PC-9 (cell line): ENCODE results near the gene DNM3. TPM values are rescaled to one million over a fixed set of nuclear protein-coding genes. Genes with fewer than 3 reads are reported as not detected.

Experiments
- BruUV-seq: library from RNA; stranded (reverse); fragments of 400-500 nt; replicated peaks from 2 replicates; lab custom pipeline; 2021; lab: Mats Ljungman, UMichigan
- CTCF ChIA-PET: fragments of 300-600 bp; sonication (Branson Sonifier 250); formaldehyde crosslinking; loops from one replicate; lab custom pipeline; 2022; ENCODE audit warnings: antibody characterized with exemption; lab: Charles Lee
- POLR2A ChIA-PET: fragments of 300-600 bp; sonication (Branson Sonifier 250); formaldehyde crosslinking; loops from one replicate; lab custom pipeline; 2022; ENCODE audit warnings: antibody characterized with exemption; ENCODE audit not compliant: unreplicated experiment; lab: Charles Lee
- DNase-seq, 2 experiments: peaks; one replicate each; pipeline versions ENCODE4 v3.0.0 to v3.0.0-alpha.2; 2015 to 2022; ENCODE audit warnings: mixed read lengths in 1 of 2
- H2AFZ ChIP-seq: fragments of 200-600 bp; sonication (generic); 2 replicates; pipeline ENCODE4 v1.8.1; 2017; ENCODE audit warnings: antibody characterized with exemption
- H3F3A ChIP-seq: fragments of 200-600 bp; sonication (generic); 2 replicates; pipeline ENCODE4 v1.8.1; 2017; ENCODE audit warnings: antibody characterized with exemption, mild to moderate bottlenecking, low read depth; ENCODE audit not compliant: insufficient read depth
- H3K27ac ChIP-seq: fragments of 200-600 bp; sonication (generic); 2 replicates; pipeline ENCODE4 v1.6.1; 2016; ENCODE audit warnings: mixed run types
- H3K27me3 ChIP-seq: fragments of 200-600 bp; sonication (generic); 2 replicates; pipeline ENCODE4 v1.6.1; 2016; ENCODE audit warnings: low read depth, mixed run types; ENCODE audit not compliant: insufficient read depth
- H3K36me3 ChIP-seq: fragments of 200-600 bp; sonication (generic); 2 replicates; pipeline ENCODE4 v1.6.1; 2016; ENCODE audit warnings: low read depth, mixed run types
- H3K4me1 ChIP-seq: fragments of 200-600 bp; sonication (generic); replicated peaks from 2 replicates; pipeline ENCODE4 v1.6.1; 2016; ENCODE audit warnings: mixed run types; ENCODE audit not compliant: insufficient read depth
- H3K4me2 ChIP-seq: fragments of 200-600 bp; sonication (generic); 2 replicates; pipeline ENCODE4 v1.6.1; 2017; ENCODE audit warnings: mixed run types
- H3K4me3 ChIP-seq: fragments of 200-600 bp; sonication (generic); 2 replicates; pipeline ENCODE4 v1.6.1; 2016; ENCODE audit warnings: mixed run types
- H3K79me2 ChIP-seq: fragments of 200-600 bp; sonication (generic); 2 replicates; pipeline ENCODE4 v1.6.1; 2017; ENCODE audit warnings: low read depth, mixed run types
- H3K9me2 ChIP-seq: fragments of 200-600 bp; sonication (generic); 2 replicates; pipeline ENCODE4 v1.8.1; 2017; ENCODE audit warnings: mild to moderate bottlenecking; ENCODE audit not compliant: insufficient read depth
- H3K9me3 ChIP-seq: fragments of 200-600 bp; sonication (generic); 2 replicates; pipeline ENCODE4 v1.8.1; 2016; ENCODE audit warnings: low read depth; ENCODE audit not compliant: insufficient read depth
- H4K20me1 ChIP-seq: fragments of 200-600 bp; sonication (generic); 2 replicates; pipeline ENCODE4 v1.8.1; 2017; ENCODE audit not compliant: insufficient read depth
- EZH2 ChIP-seq: fragments of 200-600 bp; sonication (generic); IDR thresholded peaks from 2 replicates; pipeline ENCODE4 v1.8.0; 2017; ENCODE audit warnings: antibody characterized with exemption, low read depth
- intact Hi-C: fragments of 100-400 bp; cut with micrococcal nuclease; formaldehyde crosslinking; loops from one replicate; pipeline ENCODE4 v1.10.0; 2022; ENCODE audit not compliant: unreplicated experiment
- total RNA-seq: library from RNA; stranded (reverse); gene quantifications from 2 replicates; pipeline ENCODE4 v1.2.3, GENCODE V29; 2021
- TF ChIP-seq, protein P1 (sequence below): fragments of 200-600 bp; sonication (generic); conservative IDR thresholded peaks from 2 replicates; pipeline ENCODE4 v1.6.1; 2017; ENCODE audit warnings: mixed run types, antibody characterized with exemption, mild to moderate bottlenecking, moderate library complexity

The DNM3 gene
- total RNA-seq, 1 experiment from 2014 or later = 1.7 TPM

- POLR2A ChIA-PET = no interaction called here
- H3K79me2 ChIP-seq = no peaks in the 10 kb centered on the region
- no peak overlapping the region for H2AFZ ChIP-seq
- H3K27me3 ChIP-seq = no peaks in the 10 kb centered on the region
- no TSS peak for BruUV-seq
- H4K20me1 ChIP-seq = no peaks in the 10 kb centered on the region
- H3K36me3 ChIP-seq = no peaks in the 10 kb centered on the region
- H3K4me3 ChIP-seq = no peak overlapping the region
- H3K9me3 ChIP-seq = no peaks in the 10 kb centered on the region
- intact Hi-C loops = loop anchor here (5.0 kb wide), 1 partner anchor 303 kb away; no protein-coding TSS in a partner anchor
- TF ChIP-seq, protein P1, sequence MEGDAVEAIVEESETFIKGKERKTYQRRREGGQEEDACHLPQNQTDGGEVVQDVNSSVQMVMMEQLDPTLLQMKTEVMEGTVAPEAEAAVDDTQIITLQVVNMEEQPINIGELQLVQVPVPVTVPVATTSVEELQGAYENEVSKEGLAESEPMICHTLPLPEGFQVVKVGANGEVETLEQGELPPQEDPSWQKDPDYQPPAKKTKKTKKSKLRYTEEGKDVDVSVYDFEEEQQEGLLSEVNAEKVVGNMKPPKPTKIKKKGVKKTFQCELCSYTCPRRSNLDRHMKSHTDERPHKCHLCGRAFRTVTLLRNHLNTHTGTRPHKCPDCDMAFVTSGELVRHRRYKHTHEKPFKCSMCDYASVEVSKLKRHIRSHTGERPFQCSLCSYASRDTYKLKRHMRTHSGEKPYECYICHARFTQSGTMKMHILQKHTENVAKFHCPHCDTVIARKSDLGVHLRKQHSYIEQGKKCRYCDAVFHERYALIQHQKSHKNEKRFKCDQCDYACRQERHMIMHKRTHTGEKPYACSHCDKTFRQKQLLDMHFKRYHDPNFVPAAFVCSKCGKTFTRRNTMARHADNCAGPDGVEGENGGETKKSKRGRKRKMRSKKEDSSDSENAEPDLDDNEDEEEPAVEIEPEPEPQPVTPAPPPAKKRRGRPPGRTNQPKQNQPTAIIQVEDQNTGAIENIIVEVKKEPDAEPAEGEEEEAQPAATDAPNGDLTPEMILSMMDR = no peak
- TF ChIP-seq EZH2 = no peak
- H3K4me2 ChIP-seq = no peak overlapping the region
- no peaks in the 10 kb centered on the region for H3F3A ChIP-seq
- no peaks in the 10 kb centered on the region for H3K4me1 ChIP-seq
- CTCF ChIA-PET = no interaction called here
- no peaks in the 10 kb centered on the region for H3K9me2 ChIP-seq
- no peak overlapping the region for H3K27ac ChIP-seq
- DNase-seq = no peak
Measured at GRCh38 chr1:172395576-172395975, 554.3 kb downstream of the DNM3 start.

GRCh38 chr1:172397221-172397620 lies 555.9 kb downstream of the DNM3 start:
- no peak overlapping the region for H2AFZ ChIP-seq
- H3K9me3 ChIP-seq = no peaks in the 10 kb centered on the region
- H3K9me2 ChIP-seq = no peaks in the 10 kb centered on the region
- no peak overlapping the region for H3K27ac ChIP-seq
- no TSS peak for BruUV-seq
- no peak for DNase-seq
- H3K79me2 ChIP-seq = no peaks in the 10 kb centered on the region
- no peaks in the 10 kb centered on the region for H4K20me1 ChIP-seq
- no peaks in the 10 kb centered on the region for H3K4me1 ChIP-seq
- no peak overlapping the region for H3K4me3 ChIP-seq
- intact Hi-C loops = loop anchor here (5.0 kb wide), 1 partner anchor 305 kb away; no protein-coding TSS in a partner anchor
- ChIA-PET POLR2A (no interaction called here), CTCF (no interaction called here)
- no peaks in the 10 kb centered on the region for H3K27me3 ChIP-seq
- no peaks in the 10 kb centered on the region for H3K36me3 ChIP-seq
- no peak for TF ChIP-seq EZH2
- TF ChIP-seq, protein P1 = no peak
- no peaks in the 10 kb centered on the region for H3F3A ChIP-seq
- no peak overlapping the region for H3K4me2 ChIP-seq

DNA sequence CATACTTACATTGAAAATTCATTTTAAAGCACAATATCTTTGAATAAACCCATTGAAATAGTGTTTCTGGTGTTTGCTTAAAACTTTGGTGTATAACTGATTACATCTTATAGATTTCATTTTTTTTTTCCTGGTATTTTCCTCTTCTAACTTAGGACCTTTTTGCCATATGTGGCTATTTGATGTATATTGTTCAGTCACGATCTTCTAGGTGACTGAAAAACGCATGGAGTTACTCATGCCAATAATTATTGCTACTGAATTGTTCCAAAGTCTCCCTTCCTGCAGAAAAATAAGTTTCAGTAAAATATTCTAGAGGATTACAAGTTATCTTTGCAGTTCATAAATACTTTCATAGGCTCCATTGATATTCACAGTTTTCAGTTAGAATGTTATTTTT lies 556.3 kb downstream of the DNM3 start:
- no peaks in the 10 kb centered on the region for H3K79me2 ChIP-seq
- no peaks in the 10 kb centered on the region for H3K9me3 ChIP-seq
- H2AFZ ChIP-seq = no peak overlapping the region
- intact Hi-C loops = loop anchor here (2.0 to 5.0 kb wide), 3 partner anchors 41 to 305 kb away; no protein-coding TSS in a partner anchor
- ChIA-PET POLR2A (no interaction called here), CTCF (interaction anchor here (0.6 kb wide), 1 partner anchor 401 kb away, joined by 3 read pairs; no protein-coding TSS in a partner anchor)
- no peaks in the 10 kb centered on the region for H3K36me3 ChIP-seq
- no peak for TF ChIP-seq EZH2
- TF ChIP-seq, protein P1 = no peak
- H3K27me3 ChIP-seq = no peaks in the 10 kb centered on the region
- H3K9me2 ChIP-seq = no peaks in the 10 kb centered on the region
- H3K4me2 ChIP-seq = no peak overlapping the region
- no peaks in the 10 kb centered on the region for H3K4me1 ChIP-seq
- no peak overlapping the region for H3K27ac ChIP-seq
- H3F3A ChIP-seq = no peaks in the 10 kb centered on the region
- BruUV-seq = no TSS peak
- no peak for DNase-seq
- H4K20me1 ChIP-seq = no peaks in the 10 kb centered on the region
- no peak overlapping the region for H3K4me3 ChIP-seq
